Lower lobe of right lung (tissue), 2 donors: ENCODE measurements around the gene WDR1. TPM values are rescaled to one million over a fixed set of nuclear protein-coding genes. Genes with fewer than 3 reads are reported as not detected.

Experiments used
- ATAC-seq, 2 donors: fragments of 200-7000 bp; cut with Tn5 transposase; one replicate each; pipeline ENCODE4 v1.9.1; 2020 to 2022; ENCODE audit warnings: mild to moderate bottlenecking in 2 of 2, moderate library complexity in 2 of 2
- DNase-seq: peaks from one replicate; pipeline ENCODE4 v3.0.0-alpha.2; 2020
- H3K27ac ChIP-seq: fragments of 200-600 bp; one replicate; pipeline ENCODE4 v1.8.0; 2022
- H3K27me3 ChIP-seq: fragments of 200-600 bp; one replicate; pipeline ENCODE4 v1.8.0; 2022; ENCODE audit warnings: low read depth
- H3K36me3 ChIP-seq: fragments of 200-600 bp; one replicate; pipeline ENCODE4 v1.8.0; 2022; ENCODE audit warnings: mild to moderate bottlenecking
- H3K4me1 ChIP-seq: fragments of 200-600 bp; one replicate; pipeline ENCODE4 v1.8.0; 2022
- H3K4me3 ChIP-seq: fragments of 200-600 bp; one replicate; pipeline ENCODE4 v1.8.0; 2022; ENCODE audit warnings: mild to moderate bottlenecking
- H3K9me3 ChIP-seq: fragments of 200-600 bp; one replicate; pipeline ENCODE4 v1.8.0; 2022
- CTCF ChIP-seq: fragments of 200-600 bp; IDR thresholded peaks from one replicate; pipeline ENCODE4 v1.8.0; 2022; ENCODE audit warnings: antibody characterized with exemption, mild to moderate bottlenecking
- intact Hi-C: fragments of 100-400 bp; cut with DNase I; formaldehyde crosslinking; loops from one replicate; pipeline ENCODE4 v1.11.0; 2022
- total RNA-seq: library from RNA; stranded (reverse); fragmentation: NEBNext Ultra II Directional; extraction: Animal tissue kit (Norgen Biotek cat#: 25700); gene quantifications from one replicate; pipeline ENCODE4 v1.2.1, GENCODE V29; 2021
- donor health status: DM: no; HTN: yes; CAD: no; lungs with severe emphysema.

The WDR1 gene
- total RNA-seq, 1 donor from 2014 or later, result 233 TPM

- H3K4me3 ChIP-seq, result no peak overlapping the region
- intact Hi-C loops, result no loop called here
- DNase-seq (no peak), ATAC-seq (no peak)
- no peak for TF ChIP-seq CTCF
- H3K36me3 ChIP-seq, result peaks cover 100% of the 10 kb centered on the region
- H3K9me3 ChIP-seq, result no peaks in the 10 kb centered on the region
- H3K27ac ChIP-seq, result no peak overlapping the region
- H3K27me3 ChIP-seq, result no peaks in the 10 kb centered on the region
- H3K4me1 ChIP-seq, result peaks cover 17% of the 10 kb centered on the region
These were observed 35.4 kb downstream of the WDR1 start for GRCh38 chr4:10081218-10081606.

- intact Hi-C loops, result no loop called here
These were observed 35.9 kb downstream of the WDR1 start for GRCh38 chr4:10080589-10081217.

GRCh38 chr4:10079912-10080588, 36.5 kb downstream of the WDR1 start:
- H3K27me3 ChIP-seq, result no peaks in the 10 kb centered on the region
- ATAC-seq (no peak), DNase-seq (peak; percentile 28)
- H3K4me1 ChIP-seq, result peaks cover 17% of the 10 kb centered on the region
- H3K4me3 ChIP-seq, result no peak overlapping the region
- no peak for TF ChIP-seq CTCF
- no peak overlapping the region for H3K27ac ChIP-seq
- H3K36me3 ChIP-seq, result peaks cover 100% of the 10 kb centered on the region
- intact Hi-C loops, result no loop called here
- no peaks in the 10 kb centered on the region for H3K9me3 ChIP-seq

More at GRCh38 chr4:10080589-10081217, 35.9 kb downstream of the WDR1 start:
- Histone ChIP-seq H3K27me3 (no peaks in the 10 kb centered on the region), H3K4me3 (no peak overlapping the region), H3K36me3 (peaks cover 100% of the 10 kb centered on the region), H3K27ac (no peak overlapping the region), H3K9me3 (no peaks in the 10 kb centered on the region), H3K4me1 (peaks cover 17% of the 10 kb centered on the region)
- no peak for TF ChIP-seq CTCF
- ATAC-seq, result no peak
- peak; percentile 36 for DNase-seq

GRCh38 chr4:10079256-10079655, 37.3 kb downstream of the WDR1 start:
- peak; percentile 43 for DNase-seq
- Histone ChIP-seq H3K4me3 (no peak overlapping the region), H3K36me3 (peaks cover 100% of the 10 kb centered on the region), H3K4me1 (peaks cover 17% of the 10 kb centered on the region), H3K27ac (peak overlapping the region; percentile 32), H3K27me3 (no peaks in the 10 kb centered on the region), H3K9me3 (no peaks in the 10 kb centered on the region)
- ATAC-seq, result no peak
- intact Hi-C loops, result no loop called here
- TF ChIP-seq CTCF, result no peak

- H3K4me3 ChIP-seq, result no peak overlapping the region
- DNase-seq (peak; percentile 32), ATAC-seq (no peak)
- intact Hi-C loops, result no loop called here
- H3K36me3 ChIP-seq, result peaks cover 100% of the 10 kb centered on the region
- TF ChIP-seq CTCF, result no peak
- H3K9me3 ChIP-seq, result no peaks in the 10 kb centered on the region
- H3K27ac ChIP-seq, result peak overlapping the region; percentile 32
- no peaks in the 10 kb centered on the region for H3K27me3 ChIP-seq
- peaks cover 17% of the 10 kb centered on the region for H3K4me1 ChIP-seq
These were observed 37.9 kb downstream of the WDR1 start for GRCh38 chr4:10078481-10079233.
